Stimulated activated CD4-positive, alpha-beta T cell treated with anti-CD3 and anti-CD28 coated beads, Interleukin-1b, Interleukin-23, amount 100 ng/mL, for 48 hours (primary cell): ENCODE results near the gene ICOSLG.
"Not testable (repeated sequence)": the region's sequence is repeated elsewhere in the genome, so short reads cannot be mapped to it uniquely, and the experiment has no call there.

Experiments used
- DNase-seq: peaks from one replicate; pipeline ENCODE4 v3.0.0-alpha.2; 2020

The ICOSLG gene

GRCh38 chr21:44263768-44264167 lies 23.0 kb upstream of the ICOSLG start:
- no peak for DNase-seq

GRCh38 chr21:44263221-44263760 lies 22.5 kb upstream of the ICOSLG start:
- DNase-seq = no peak

- no peak for DNase-seq
Observed at GRCh38 chr21:44262338-44263056, 21.8 kb upstream of the ICOSLG start.

GRCh38 chr21:44261675-44262295 lies 21.0 kb upstream of the ICOSLG start, which contains the start of gene DNMT3L:
TSS of gene DNMT3L (minus strand) at chr21:44261897. CDS start at chr21:44261259, 638 bp downstream.
- no peak for DNase-seq

- no peak for DNase-seq
Observed at GRCh38 chr21:44260791-44261631, 20.3 kb upstream of the ICOSLG start.

GRCh38 chr21:44260066-44260465 lies 19.3 kb upstream of the ICOSLG start:
- DNase-seq = no peak

GRCh38 chr21:44259082-44259705 lies 18.5 kb upstream of the ICOSLG start:
- no peak for DNase-seq

GRCh38 chr21:44258056-44258725 lies 17.4 kb upstream of the ICOSLG start:
- DNase-seq = no peak

- DNase-seq = no peak
Observed at GRCh38 chr21:44255511-44255981, 14.8 kb upstream of the ICOSLG start.

GRCh38 chr21:44253832-44254710 lies 13.3 kb upstream of the ICOSLG start:
- DNase-seq = no peak

- not testable (repeated sequence) for DNase-seq
Observed at GRCh38 chr21:44249204-44250037, 8.7 kb upstream of the ICOSLG start.

- DNase-seq = not testable (repeated sequence)
Observed at GRCh38 chr21:44247904-44248303, 7.2 kb upstream of the ICOSLG start.

GRCh38 chr21:44243980-44244379 lies 3.2 kb upstream of the ICOSLG start:
- DNase-seq = not testable (repeated sequence)

GRCh38 chr21:44241281-44241680 lies 538 bp upstream of the ICOSLG start:
- not testable (repeated sequence) for DNase-seq

- DNase-seq = not testable (repeated sequence)
Observed at GRCh38 chr21:44240353-44240752, 390 bp downstream of the ICOSLG start.

GRCh38 chr21:44229561-44229960 lies 11.2 kb downstream of the ICOSLG start:
- DNase-seq = not testable (repeated sequence)

GRCh38 chr21:44228109-44228508 lies 12.6 kb downstream of the ICOSLG start:
- not testable (repeated sequence) for DNase-seq

- not testable (repeated sequence) for DNase-seq
Observed at GRCh38 chr21:44227614-44228013, 13.1 kb downstream of the ICOSLG start.

- DNase-seq = not testable (repeated sequence)
Observed at GRCh38 chr21:44225605-44226004, 15.1 kb downstream of the ICOSLG start.

- DNase-seq = not testable (repeated sequence)
Observed at GRCh38 chr21:44223334-44223733, 17.4 kb downstream of the ICOSLG start.
